B cell (primary cell): ENCODE data around the gene ZCCHC2.

Experiments used
- EZH2 ChIP-seq: IDR thresholded peaks from 2 replicates; pipeline ENCODE4 v1.6.1; 2012; ENCODE audit warnings: borderline replicate concordance, low read depth, mild to moderate bottlenecking, moderate library complexity, low read length; ENCODE audit not compliant: insufficient read depth, poor library complexity, severe bottlenecking
- TF ChIP-seq, protein P1 (sequence below): fragments of 200-600 bp; IDR thresholded peaks from one replicate; pipeline ENCODE4 v1.8.0; 2022; ENCODE audit warnings: antibody characterized with exemption, mild to moderate bottlenecking

DNA sequence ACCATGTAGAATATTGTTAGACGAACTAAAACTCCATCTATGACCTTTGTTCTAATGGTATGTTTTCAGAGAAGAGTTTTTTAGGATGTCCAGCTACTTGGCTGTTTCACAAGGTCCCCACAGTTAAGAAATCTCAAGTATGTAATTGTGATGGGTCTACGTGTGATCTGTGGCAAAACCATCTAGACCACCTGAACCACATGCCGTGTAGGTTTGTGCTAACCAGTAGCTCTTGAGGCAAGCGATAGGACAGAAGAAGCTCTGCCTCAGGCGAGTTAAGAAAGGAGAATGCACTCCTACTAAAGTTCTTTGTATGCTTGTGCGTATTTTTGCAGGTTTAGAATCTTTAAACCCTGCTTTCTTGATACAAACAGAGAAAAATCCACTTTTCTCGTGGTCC, 13.2 kb downstream of the ZCCHC2 start:
- TF ChIP-seq, protein P1, sequence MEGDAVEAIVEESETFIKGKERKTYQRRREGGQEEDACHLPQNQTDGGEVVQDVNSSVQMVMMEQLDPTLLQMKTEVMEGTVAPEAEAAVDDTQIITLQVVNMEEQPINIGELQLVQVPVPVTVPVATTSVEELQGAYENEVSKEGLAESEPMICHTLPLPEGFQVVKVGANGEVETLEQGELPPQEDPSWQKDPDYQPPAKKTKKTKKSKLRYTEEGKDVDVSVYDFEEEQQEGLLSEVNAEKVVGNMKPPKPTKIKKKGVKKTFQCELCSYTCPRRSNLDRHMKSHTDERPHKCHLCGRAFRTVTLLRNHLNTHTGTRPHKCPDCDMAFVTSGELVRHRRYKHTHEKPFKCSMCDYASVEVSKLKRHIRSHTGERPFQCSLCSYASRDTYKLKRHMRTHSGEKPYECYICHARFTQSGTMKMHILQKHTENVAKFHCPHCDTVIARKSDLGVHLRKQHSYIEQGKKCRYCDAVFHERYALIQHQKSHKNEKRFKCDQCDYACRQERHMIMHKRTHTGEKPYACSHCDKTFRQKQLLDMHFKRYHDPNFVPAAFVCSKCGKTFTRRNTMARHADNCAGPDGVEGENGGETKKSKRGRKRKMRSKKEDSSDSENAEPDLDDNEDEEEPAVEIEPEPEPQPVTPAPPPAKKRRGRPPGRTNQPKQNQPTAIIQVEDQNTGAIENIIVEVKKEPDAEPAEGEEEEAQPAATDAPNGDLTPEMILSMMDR = no peak
- TF ChIP-seq EZH2 = no peak
